ACC112 (cell line): ENCODE results near the gene SMAD7.

Source experiments
- H2AFZ ChIP-seq: fragments of 200-600 bp; sonication (generic); one replicate; pipeline ENCODE4 v1.6.0; 2017; ENCODE audit warnings: antibody characterized with exemption, low read length; ENCODE audit not compliant: unreplicated experiment
- H3K27ac ChIP-seq: fragments of 200-600 bp; sonication (generic); 2 replicates; pipeline ENCODE4 v1.5.1; 2014; ENCODE audit warnings: low read depth, mild to moderate bottlenecking, antibody characterized with exemption, low read length, moderate library complexity
- H3K27me3 ChIP-seq: fragments of 200-600 bp; sonication (generic); 2 replicates; pipeline ENCODE4 v1.6.1; 2014; ENCODE audit warnings: mild to moderate bottlenecking, antibody characterized with exemption, low read length, moderate library complexity, mixed read lengths; ENCODE audit not compliant: insufficient read depth
- H3K36me3 ChIP-seq: fragments of 200-600 bp; sonication (generic); 2 replicates; pipeline ENCODE4 v1.6.1; 2016; ENCODE audit warnings: mild to moderate bottlenecking, antibody characterized with exemption, low read length, moderate library complexity, mixed read lengths; ENCODE audit not compliant: insufficient read depth
- H3K4me1 ChIP-seq: fragments of 200-600 bp; sonication (generic); one replicate; pipeline ENCODE4 v1.6.1; 2016; ENCODE audit warnings: low read length, mixed read lengths; ENCODE audit not compliant: insufficient read depth, unreplicated experiment, control insufficient read depth
- H3K4me3 ChIP-seq: fragments of 200-600 bp; sonication (generic); 2 replicates; pipeline ENCODE4 v1.5.1; 2014; ENCODE audit warnings: mild to moderate bottlenecking, low read depth, low read length
- H3K79me2 ChIP-seq: fragments of 200-600 bp; sonication (generic); one replicate; pipeline ENCODE4 v1.6.0; 2016; ENCODE audit warnings: low read length; ENCODE audit not compliant: control insufficient read depth, unreplicated experiment, insufficient read depth

SMAD7 gene

GRCh38 chr18:48900469-48900868 lies 50.3 kb downstream of the SMAD7 start:
- Histone ChIP-seq H2AFZ (no peak overlapping the region), H3K27ac (no peak overlapping the region), H3K36me3 (0 out of 2 replicates have a peak, but pooled peaks cover 7% of the 10 kb centered on the region), H3K4me1 (peaks cover 40% of the 10 kb centered on the region), H3K27me3 (no peaks in the 10 kb centered on the region), H3K4me3 (no peak overlapping the region), H3K79me2 (no peaks in the 10 kb centered on the region)

GRCh38 chr18:48899558-48900174 lies 51.1 kb downstream of the SMAD7 start:
- Histone ChIP-seq H2AFZ (no peak overlapping the region), H3K4me1 (peaks cover 40% of the 10 kb centered on the region), H3K27ac (no peak overlapping the region), H3K4me3 (no peak overlapping the region), H3K36me3 (0 out of 2 replicates have a peak, but pooled peaks cover 5% of the 10 kb centered on the region), H3K27me3 (no peaks in the 10 kb centered on the region), H3K79me2 (no peaks in the 10 kb centered on the region)

GRCh38 chr18:48898521-48898920 lies 52.2 kb downstream of the SMAD7 start:
- H2AFZ ChIP-seq = no peak overlapping the region
- no peak overlapping the region for H3K4me3 ChIP-seq
- no peaks in the 10 kb centered on the region for H3K36me3 ChIP-seq
- H3K4me1 ChIP-seq = peaks cover 35% of the 10 kb centered on the region
- H3K79me2 ChIP-seq = no peaks in the 10 kb centered on the region
- H3K27me3 ChIP-seq = no peaks in the 10 kb centered on the region
- H3K27ac ChIP-seq = no peak overlapping the region

GRCh38 chr18:48897531-48897930 lies 53.2 kb downstream of the SMAD7 start:
- Histone ChIP-seq H3K4me3 (no peak overlapping the region), H3K27me3 (no peaks in the 10 kb centered on the region), H3K27ac (no peak overlapping the region), H3K36me3 (no peaks in the 10 kb centered on the region), H3K4me1 (peaks cover 25% of the 10 kb centered on the region), H2AFZ (no peak overlapping the region), H3K79me2 (no peaks in the 10 kb centered on the region)

- H2AFZ ChIP-seq = no peak overlapping the region
- no peak overlapping the region for H3K4me3 ChIP-seq
- H3K27ac ChIP-seq = no peak overlapping the region
- peaks cover 20% of the 10 kb centered on the region for H3K4me1 ChIP-seq
- no peaks in the 10 kb centered on the region for H3K36me3 ChIP-seq
- H3K27me3 ChIP-seq = no peaks in the 10 kb centered on the region
- no peaks in the 10 kb centered on the region for H3K79me2 ChIP-seq
Observed at GRCh38 chr18:48896875-48897511, 53.8 kb downstream of the SMAD7 start.

GRCh38 chr18:48896326-48896874 lies 54.4 kb downstream of the SMAD7 start:
- Histone ChIP-seq H3K27ac (no peak overlapping the region), H2AFZ (no peak overlapping the region), H3K4me3 (no peak overlapping the region), H3K36me3 (no peaks in the 10 kb centered on the region), H3K27me3 (no peaks in the 10 kb centered on the region), H3K79me2 (no peaks in the 10 kb centered on the region), H3K4me1 (peaks cover 14% of the 10 kb centered on the region)

- no peaks in the 10 kb centered on the region for H3K27me3 ChIP-seq
- no peaks in the 10 kb centered on the region for H3K36me3 ChIP-seq
- no peaks in the 10 kb centered on the region for H3K79me2 ChIP-seq
- no peak overlapping the region for H2AFZ ChIP-seq
- no peak overlapping the region for H3K27ac ChIP-seq
- H3K4me1 ChIP-seq = peaks cover 14% of the 10 kb centered on the region
- H3K4me3 ChIP-seq = no peak overlapping the region
Observed at GRCh38 chr18:48894799-48895346, 55.9 kb downstream of the SMAD7 start.

- Histone ChIP-seq H3K4me3 (no peak overlapping the region), H3K36me3 (no peaks in the 10 kb centered on the region), H2AFZ (no peak overlapping the region), H3K4me1 (peaks cover 14% of the 10 kb centered on the region), H3K79me2 (no peaks in the 10 kb centered on the region), H3K27me3 (no peaks in the 10 kb centered on the region), H3K27ac (no peak overlapping the region)
Observed at GRCh38 chr18:48893608-48894600, 56.9 kb downstream of the SMAD7 start.

GRCh38 chr18:48893061-48893607 lies 57.6 kb downstream of the SMAD7 start:
- no peak overlapping the region for H3K4me3 ChIP-seq
- H2AFZ ChIP-seq = no peak overlapping the region
- no peaks in the 10 kb centered on the region for H3K79me2 ChIP-seq
- H3K27ac ChIP-seq = no peak overlapping the region
- H3K27me3 ChIP-seq = no peaks in the 10 kb centered on the region
- H3K36me3 ChIP-seq = no peaks in the 10 kb centered on the region
- peaks cover 14% of the 10 kb centered on the region for H3K4me1 ChIP-seq
